K562 (cell line): Measurements from ENCODE around the gene TOMM22. TPM values are rescaled to one million over a fixed set of nuclear protein-coding genes. Genes with fewer than 3 reads are reported as not detected.

ENCODE experiments used
- ATAC-seq: fragments of 200-7000 bp; cut with Tn5 transposase; 3 replicates; pipeline ENCODE4 v1.9.1; 2020; ENCODE audit warnings: moderate library complexity
- BruUV-seq: library from RNA; stranded (reverse); fragments of 400-500 nt; replicated peaks from 2 replicates; lab custom pipeline; 2021; lab: Mats Ljungman, UMichigan
- CTCF ChIA-PET: fragments of 300-600 bp; formaldehyde crosslinking; extraction: SDS; loops from one replicate; lab custom pipeline; 2021; ENCODE audit warnings: low intra/inter-chr PET ratio; lab: Yijun Ruan, JAX
- POLR2A ChIA-PET: fragments of 300-600, 350-650 bp; sonication (Branson Sonifier 250); formaldehyde crosslinking; extraction: SDS; loops from one replicate; lab custom pipeline; 2021; ENCODE audit warnings: antibody characterized with exemption, inconsistent platforms; lab: Yijun Ruan, JAX
- DNase-seq, 4 experiments: peaks; one replicate each; pipeline versions ENCODE4 v3.0.0 to v3.0.0-alpha.2; 2011 to 2018; ENCODE audit warnings: low spot score in 3 of 4, mixed read lengths in 3 of 4; ENCODE audit errors: extremely low read depth in 1 of 4
- FAIRE-seq: peaks from 2 replicates; lab custom pipeline; 2011; peaks lifted over from hg19 to GRCh38; lab: Jason Lieb, UNC
- H2AFZ ChIP-seq: 2 replicates; pipeline ENCODE4 v1.6.0; 2011; ENCODE audit warnings: low read depth, low read length, control low read depth, inconsistent platforms
- H3K27ac ChIP-seq: fragments of 200-600 bp; 3 replicates; pipeline ENCODE4 v1.8.0; 2011; ENCODE audit warnings: low read depth, mild to moderate bottlenecking, control low read depth, inconsistent platforms, low read length, moderate library complexity, mixed read lengths; ENCODE audit errors: extremely low read depth
- H3K27me3 ChIP-seq, 2 experiments: fragments of 300-600 bp in 1 of 2; 2 replicates in 1 of 2; 3 replicates in 1 of 2; pipeline versions ENCODE4 v1.6.0 to v1.8.0; 2011; ENCODE audit warnings: inconsistent platforms in 2 of 2, low read length in 2 of 2, mild to moderate bottlenecking in 1 of 2, mixed read lengths in 1 of 2, moderate library complexity in 1 of 2; ENCODE audit not compliant: control insufficient read depth in 2 of 2, insufficient read depth in 2 of 2
- H3K36me3 ChIP-seq: fragments of 300-600 bp; 3 replicates; pipeline ENCODE4 v1.8.0; 2011; ENCODE audit warnings: mild to moderate bottlenecking, low read length, inconsistent platforms; ENCODE audit not compliant: control insufficient read depth, insufficient read depth
- H3K4me1 ChIP-seq, 2 experiments: fragments of 200-600 bp in 1 of 2; replicated peaks in 1 of 2; 2 replicates in 1 of 2; 3 replicates in 1 of 2; pipeline versions ENCODE4 v1.5.1 to v1.8.0; 2011; ENCODE audit warnings: inconsistent platforms in 2 of 2, low read length in 2 of 2, mild to moderate bottlenecking in 1 of 2, mixed read lengths in 1 of 2, moderate library complexity in 1 of 2; ENCODE audit not compliant: control insufficient read depth in 2 of 2, insufficient read depth in 2 of 2
- H3K4me2 ChIP-seq: 2 replicates; pipeline ENCODE4 v1.6.1; 2011; ENCODE audit warnings: low read length, control low read depth, inconsistent platforms, mixed read lengths; ENCODE audit not compliant: insufficient read depth
- H3K4me3 ChIP-seq: fragments of 200-600 bp; sonication (generic), shearing (Covaris generic); 2 replicates; pipeline ENCODE4 v1.5.1; 2016; ENCODE audit warnings: control low read depth, inconsistent platforms
- H3K79me2 ChIP-seq: fragments of 200-600 bp; 3 replicates; pipeline ENCODE4 v1.8.0; 2011; ENCODE audit warnings: low read length, inconsistent platforms; ENCODE audit not compliant: control insufficient read depth, insufficient read depth
- H3K9ac ChIP-seq, 2 experiments: 2 replicates each; pipeline versions ENCODE4 v1.6.0 to v1.6.1; 2011; ENCODE audit warnings: low read depth in 2 of 2, low read length in 2 of 2, control low read depth in 1 of 2, inconsistent platforms in 1 of 2, mild to moderate bottlenecking in 1 of 2, mixed read lengths in 1 of 2; ENCODE audit not compliant: insufficient read depth in 1 of 2
- H3K9me1 ChIP-seq: one replicate; pipeline ENCODE4 v1.6.0; 2011; ENCODE audit warnings: inconsistent platforms, mild to moderate bottlenecking, low read length, moderate library complexity; ENCODE audit not compliant: control insufficient read depth, insufficient read depth
- H3K9me3 ChIP-seq: replicated peaks from 2 replicates; pipeline ENCODE4 v1.5.1; 2011; ENCODE audit warnings: low read depth, low read length, inconsistent platforms; ENCODE audit not compliant: control insufficient read depth, insufficient read depth
- H4K20me1 ChIP-seq: replicated peaks from 2 replicates; pipeline ENCODE4 v1.6.1; 2011; ENCODE audit warnings: low read length, inconsistent platforms, mixed read lengths; ENCODE audit not compliant: control insufficient read depth, insufficient read depth
- BCL6 ChIP-seq: fragments of 250-450 bp; sonication (Bioruptor Pico); IDR thresholded peaks from 2 replicates; pipeline ENCODE4 v1.4.0; 2020
- BCOR ChIP-seq: fragments of 450-650 bp; IDR thresholded peaks from 2 replicates; pipeline ENCODE4 v1.6.1; 2016
- BRF1 ChIP-seq: IDR thresholded peaks from 3 replicates; pipeline ENCODE4 v1.6.1; 2011; ENCODE audit warnings: borderline replicate concordance, mild to moderate bottlenecking; ENCODE audit not compliant: insufficient read length; ENCODE audit errors: extremely low read depth
- CHCHD3 ChIP-seq: fragments of 250-450 bp; sonication (Bioruptor Pico); IDR thresholded peaks from 2 replicates; pipeline ENCODE4 v2.1.2; 2022; ENCODE audit warnings: mild to moderate bottlenecking
- FOXA1 ChIP-seq: fragments of 450-650 bp; IDR thresholded peaks from 2 replicates; pipeline ENCODE4 v1.6.1; 2016; ENCODE audit warnings: mild to moderate bottlenecking, borderline replicate concordance
- HDAC1 ChIP-seq, 2 experiments: fragments of 450-650 bp; IDR thresholded peaks; 2 replicates each; pipeline ENCODE4 v1.6.1; 2016 to 2017; ENCODE audit warnings: inconsistent platforms in 1 of 2, mild to moderate bottlenecking in 1 of 2, moderate library complexity in 1 of 2
- HDAC6 ChIP-seq: IDR thresholded peaks from 2 replicates; pipeline ENCODE4 v1.6.1; 2012; ENCODE audit warnings: low read depth, mild to moderate bottlenecking, control low read depth, inconsistent platforms, low read length, moderate library complexity
- HNRNPUL1 ChIP-seq: fragments of 200-400 bp; formaldehyde crosslinking; IDR thresholded peaks from 2 replicates; pipeline ENCODE4 v1.6.1; 2017; ENCODE audit warnings: low read length
- ILK ChIP-seq: fragments of 450-650 bp; IDR thresholded peaks from 2 replicates; pipeline ENCODE4 v1.6.1; 2016; ENCODE audit warnings: missing genetic modification characterization, low read depth, mild to moderate bottlenecking, missing compliant biosample characterization, moderate library complexity, borderline replicate concordance
- MEF2A ChIP-seq: IDR thresholded peaks from 2 replicates; pipeline ENCODE4 v1.6.1; 2011; ENCODE audit warnings: low read depth, mild to moderate bottlenecking, low read length, moderate library complexity; ENCODE audit not compliant: control insufficient read depth
- MIER1 ChIP-seq: fragments of 450-650 bp; IDR thresholded peaks from 2 replicates; pipeline ENCODE4 v1.6.1; 2016; ENCODE audit warnings: antibody characterized with exemption, mild to moderate bottlenecking, low read depth
- MYC ChIP-seq, 2 experiments: fragments of 250-450 bp in 1 of 2; sonication (Bioruptor Pico) in 1 of 2; IDR thresholded peaks; 2 replicates each; pipeline versions ENCODE4 v1.5.1 to v1.6.1; 2012 to 2021; ENCODE audit warnings: low read depth in 2 of 2, borderline replicate concordance in 1 of 2, improper control_type of control experiment in 1 of 2, low read length in 1 of 2, mild to moderate bottlenecking in 1 of 2, moderate library complexity in 1 of 2
- PURB ChIP-seq: sonication (generic); formaldehyde crosslinking; IDR thresholded peaks from 2 replicates; pipeline ENCODE4 v1.9.0; 2021; ENCODE audit warnings: low read depth, mild to moderate bottlenecking, missing genetic modification reagents
- RBBP5 ChIP-seq: fragments of 200-600 bp; sonication (generic); IDR thresholded peaks from 2 replicates; pipeline ENCODE4 v1.6.1; 2012; ENCODE audit warnings: borderline replicate concordance, mild to moderate bottlenecking, low read length, control low read depth, inconsistent platforms; ENCODE audit not compliant: insufficient read depth, poor library complexity, severe bottlenecking
- RBM39 ChIP-seq: fragments of 200-400 bp; formaldehyde crosslinking; optimal IDR thresholded peaks from 2 replicates; pipeline ENCODE3; 2018; ENCODE audit warnings: low read depth, low read length
- TCF7L2 ChIP-seq: fragments of 150-350 bp; IDR thresholded peaks from 2 replicates; pipeline ENCODE4 v1.6.1; 2016; ENCODE audit warnings: low read depth, mild to moderate bottlenecking, low read length, moderate library complexity
- ZNF75A ChIP-seq: fragments of 450-650 bp; formaldehyde crosslinking; IDR thresholded peaks from 2 replicates; pipeline ENCODE4 v1.4.0; 2020; ENCODE audit warnings: mild to moderate bottlenecking
- WGBS: fragments of 100-300 bp; shearing (Covaris generic); methylation state at CpG from one replicate; pipeline ENCODE4 v1.1.6; 2016; ENCODE audit warnings: low coverage, mixed read lengths; ENCODE audit not compliant: insufficient coverage; ENCODE audit errors: missing lambda C conversion rate; 5-methylcytosine and 5-hydroxymethylcytosine counted together
- in situ Hi-C: fragments of 300-500 bp; cut with MboI; formaldehyde crosslinking; loops from 4 replicates; pipeline ENCODE4 v1.15.0; 2018; ENCODE audit warnings: inconsistent platforms, mixed read lengths
- intact Hi-C: fragments of 100-400 bp; cut with micrococcal nuclease; formaldehyde crosslinking; loops from 2 replicates; pipeline ENCODE4 v1.14.2; 2022
- polyA plus RNA-seq, 8 experiments: library from polyadenylated mRNA; depleted of rRNA in 4 of 8; stranded (reverse) in 5 of 8; unstranded in 3 of 8; fragments of >200 nt; fragmentation: Nextera tagmentation in 2 of 8; fragmentation: Illumina TruSeq in 1 of 8; extraction: Ambion mirVana in 2 of 8; extraction: Trizol in 1 of 8; gene quantifications; 2 replicates each; pipeline versions ENCODE4 v1.2.1 to v1.2.3, GENCODE V29; 2011 to 2014; ENCODE audit warnings: inconsistent platforms in 1 of 8, missing spikeins in 1 of 8
- total RNA-seq, 7 experiments: library from RNA; depleted of rRNA in 6 of 7; stranded (reverse); fragments of >200 nt in 6 of 7; fragmentation: Illumina TruSeq in 2 of 7; extraction: Trizol in 2 of 7; gene quantifications; 2 replicates each; pipeline versions ENCODE4 v1.2.1 to v1.2.3, GENCODE V29; 2011 to 2021; ENCODE audit warnings: low replicate concordance in 1 of 7

The TOMM22 gene
- total and polyA plus RNA-seq, 9 of the 15 experiments (the other 6 are each of a cell fraction or from before 2014, with no cell fraction given), result 25.8 to 108 (median 73.8) TPM

- no peak for ATAC-seq
- Histone ChIP-seq H3K9me3 (no peaks in the 10 kb centered on the region), H3K27me3 (no peaks in the 10 kb centered on the region), H3K79me2 (peaks cover 99% of the 10 kb centered on the region), H3K4me2 (0 out of 2 replicates have a peak overlapping the region, but pooled peaks have one; percentile 41), H3K4me1 (peaks cover 47 to 59% of the 10 kb centered on the region in 2 experiments; a peak in 4 of 5 replicates), H3K9me1 (peaks cover 1% of the 10 kb centered on the region), H4K20me1 (peaks cover 52% of the 10 kb centered on the region), H3K9ac (no peak overlapping the region), H2AFZ (no peak overlapping the region), H3K27ac (no peak overlapping the region), H3K4me3 (no peak overlapping the region)
- ChIA-PET CTCF (no interaction called here), POLR2A (no interaction called here)
- BruUV-seq, result no TSS peak
- WGBS, result 85% methylated on average over 2 of the region's 3 CpGs
- in situ Hi-C loops, result no loop called here
- no peak for TF ChIP-seq RBM39
- TF ChIP-seq PURB, result no peak
- TF ChIP-seq HDAC6, result no peak
- TF ChIP-seq MYC (IDR thresholded peaks at IDR 0.05; ENCODE audit: low read depth, low read length), result no peak
- TF ChIP-seq MYC (CRISPR knock-in tag; IDR thresholded peaks at IDR 0.05; ENCODE audit: borderline replicate concordance, low read depth), result no peak
- TF ChIP-seq HDAC1 (IDR thresholded peaks at IDR 0.05), result no peak
- no peak for TF ChIP-seq MIER1
- TF ChIP-seq BCL6, result no peak
- TF ChIP-seq BRF1, result no peak
- TF ChIP-seq TCF7L2, result no peak
- no peak for TF ChIP-seq ZNF75A (CRISPR knock-in tag)
- no peak for TF ChIP-seq MEF2A
- no peak for TF ChIP-seq ILK
- TF ChIP-seq HNRNPUL1, result no peak
- no peak for TF ChIP-seq FOXA1
- no peak for TF ChIP-seq RBBP5
- no peak for TF ChIP-seq CHCHD3 (CRISPR knock-in tag)
- no peak for TF ChIP-seq BCOR
- TF ChIP-seq, all 486 proteins: peak for 0
- peaks cover 50% of the 10 kb centered on the region; the same call in 2 of the 3 replicates for H3K36me3 ChIP-seq
- DNase-seq, result no peak
- intact Hi-C loops, result no loop called here
- FAIRE-seq, result no peak
Measured at GRCh38 chr22:38710866-38711265, 29.1 kb downstream of the TOMM22 start.
